HTERT RPE-1 (cell line): ENCODE measurements around the gene IRF2.

Experiments
- in situ Hi-C: fragments of 300-500 bp; cut with MboI; formaldehyde crosslinking; loops from 4 replicates; pipeline ENCODE4 v1.14.3; 2020; ENCODE audit warnings: low sequenced_read_pairs

IRF2 gene

GRCh38 chr4:184451726-184452125 is 22.6 kb downstream of the IRF2 start:
- in situ Hi-C loops, result no loop called here

GRCh38 chr4:184450743-184451535 is 23.4 kb downstream of the IRF2 start:
- in situ Hi-C loops, result no loop called here

GRCh38 chr4:184450045-184450444 is 24.3 kb downstream of the IRF2 start:
- in situ Hi-C loops, result no loop called here

GRCh38 chr4:184448821-184449220 is 25.5 kb downstream of the IRF2 start:
- in situ Hi-C loops, result no loop called here

GRCh38 chr4:184448141-184448540 is 26.2 kb downstream of the IRF2 start:
- in situ Hi-C loops, result no loop called here

- in situ Hi-C loops, result no loop called here
Observed at GRCh38 chr4:184447664-184448063, 26.7 kb downstream of the IRF2 start.

- in situ Hi-C loops, result no loop called here
Observed at GRCh38 chr4:184446132-184446658, 28.2 kb downstream of the IRF2 start.

GRCh38 chr4:184444953-184445309 is 29.4 kb downstream of the IRF2 start:
- in situ Hi-C loops, result no loop called here

- in situ Hi-C loops, result no loop called here
Observed at GRCh38 chr4:184444215-184444952, 30.0 kb downstream of the IRF2 start.

- in situ Hi-C loops, result no loop called here
Observed at GRCh38 chr4:184443318-184443717, 31.0 kb downstream of the IRF2 start.

GRCh38 chr4:184442314-184442635 is 32.1 kb downstream of the IRF2 start:
- in situ Hi-C loops, result no loop called here

GRCh38 chr4:184441461-184442313 is 32.7 kb downstream of the IRF2 start:
- in situ Hi-C loops, result no loop called here

- in situ Hi-C loops, result no loop called here
Observed at GRCh38 chr4:184440595-184441358, 33.6 kb downstream of the IRF2 start.

GRCh38 chr4:184439856-184440594 is 34.3 kb downstream of the IRF2 start:
- in situ Hi-C loops, result no loop called here

GRCh38 chr4:184439386-184439785 is 35.0 kb downstream of the IRF2 start:
- in situ Hi-C loops, result no loop called here

- in situ Hi-C loops, result no loop called here
Observed at GRCh38 chr4:184438375-184438774, 36.0 kb downstream of the IRF2 start.

- in situ Hi-C loops, result no loop called here
Observed at GRCh38 chr4:184437565-184438265, 36.6 kb downstream of the IRF2 start.

- in situ Hi-C loops, result no loop called here
Observed at GRCh38 chr4:184434501-184435066, 39.8 kb downstream of the IRF2 start.

- in situ Hi-C loops, result no loop called here
Observed at GRCh38 chr4:184434021-184434420, 40.3 kb downstream of the IRF2 start.
